ENCODE results near the gene LRRC8E.
A peak's percentile ranks its signal among the peaks of the same experiment; 100 is the strongest.

The LRRC8E gene

GRCh38 chr19:7895565-7895964 is 7.3 kb downstream of the LRRC8E start:
- Histone ChIP-seq H3K4me1 (ENCODE audit: control insufficient read depth, insufficient read depth, low read length, poor library complexity, severe bottlenecking) (no peaks in the 10 kb centered on the region), H3K36me3 (ENCODE audit: control insufficient read depth, insufficient read depth, low read length) (no peaks in the 10 kb centered on the region), H3K9me3 (ENCODE audit: control insufficient read depth, low read length) (no peaks in the 10 kb centered on the region), H3K4me3 (ENCODE audit: extremely low read depth, insufficient read depth, low read length, poor library complexity, severe bottlenecking) (no peak overlapping the region), H3K27ac (ENCODE audit: low read depth, low read length, severe bottlenecking) (no peak overlapping the region)
- WGBS, 2 experiments (ENCODE audit: insufficient coverage in 2 of 2), result 94 to 96% methylated on average over 13 of the region's 13 CpGs

GRCh38 chr19:7897292-7897691 is 9.0 kb downstream of the LRRC8E start:
- no peaks in the 10 kb centered on the region for H3K36me3 ChIP-seq (ENCODE audit: control insufficient read depth, insufficient read depth, low read length)
- 90 to 93% methylated on average over 6 to 7 of the region's 11 CpGs for WGBS, 2 experiments (ENCODE audit: insufficient coverage in 2 of 2)
- no peak overlapping the region for H3K27ac ChIP-seq (ENCODE audit: low read depth, low read length, severe bottlenecking)
- H3K4me3 ChIP-seq (ENCODE audit: extremely low read depth, insufficient read depth, low read length, poor library complexity, severe bottlenecking), result no peak overlapping the region
- H3K9me3 ChIP-seq (ENCODE audit: control insufficient read depth, low read length), result no peaks in the 10 kb centered on the region
- H3K4me1 ChIP-seq (ENCODE audit: control insufficient read depth, insufficient read depth, low read length, poor library complexity, severe bottlenecking), result no peaks in the 10 kb centered on the region

- H3K27ac ChIP-seq (ENCODE audit: low read depth, low read length, severe bottlenecking), result no peak overlapping the region
- H3K4me3 ChIP-seq (ENCODE audit: extremely low read depth, insufficient read depth, low read length, poor library complexity, severe bottlenecking), result no peak overlapping the region
- WGBS, 2 experiments (ENCODE audit: insufficient coverage in 2 of 2), result 96% methylated on average over 14 to 15 of the region's 16 CpGs
- H3K4me1 ChIP-seq (ENCODE audit: control insufficient read depth, insufficient read depth, low read length, poor library complexity, severe bottlenecking), result peaks cover 7% of the 10 kb centered on the region
- no peaks in the 10 kb centered on the region for H3K9me3 ChIP-seq (ENCODE audit: control insufficient read depth, low read length)
- no peaks in the 10 kb centered on the region for H3K36me3 ChIP-seq (ENCODE audit: control insufficient read depth, insufficient read depth, low read length)
Observed at GRCh38 chr19:7898967-7899366, 10.7 kb downstream of the LRRC8E start.

- WGBS, 2 experiments (ENCODE audit: insufficient coverage in 2 of 2), result 94 to 95% methylated on average over 32 to 34 of the region's 34 CpGs
- Histone ChIP-seq H3K36me3 (ENCODE audit: control insufficient read depth, insufficient read depth, low read length) (no peaks in the 10 kb centered on the region), H3K9me3 (ENCODE audit: control insufficient read depth, low read length) (no peaks in the 10 kb centered on the region), H3K4me3 (ENCODE audit: extremely low read depth, insufficient read depth, low read length, poor library complexity, severe bottlenecking) (no peak overlapping the region), H3K27ac (ENCODE audit: low read depth, low read length, severe bottlenecking) (no peak overlapping the region), H3K4me1 (ENCODE audit: control insufficient read depth, insufficient read depth, low read length, poor library complexity, severe bottlenecking) (peaks cover 10% of the 10 kb centered on the region)
Observed at GRCh38 chr19:7899751-7900378, 11.6 kb downstream of the LRRC8E start.

- Histone ChIP-seq H3K36me3 (ENCODE audit: control insufficient read depth, insufficient read depth, low read length) (no peaks in the 10 kb centered on the region), H3K27ac (ENCODE audit: low read depth, low read length, severe bottlenecking) (no peak overlapping the region), H3K4me1 (ENCODE audit: control insufficient read depth, insufficient read depth, low read length, poor library complexity, severe bottlenecking) (peaks cover 15% of the 10 kb centered on the region), H3K9me3 (ENCODE audit: control insufficient read depth, low read length) (no peaks in the 10 kb centered on the region), H3K4me3 (ENCODE audit: extremely low read depth, insufficient read depth, low read length, poor library complexity, severe bottlenecking) (no peak overlapping the region)
- 89 to 91% methylated on average over 17 to 21 of the region's 21 CpGs for WGBS, 2 experiments (ENCODE audit: insufficient coverage in 2 of 2)
Observed at GRCh38 chr19:7900401-7900870, 12.1 kb downstream of the LRRC8E start.

GRCh38 chr19:7900931-7901330 is 12.6 kb downstream of the LRRC8E start:
- no peak overlapping the region for H3K27ac ChIP-seq (ENCODE audit: low read depth, low read length, severe bottlenecking)
- 100% methylated on average over 1 of the region's 3 CpGs for WGBS, 2 experiments (ENCODE audit: insufficient coverage in 2 of 2)
- peaks cover 15% of the 10 kb centered on the region for H3K4me1 ChIP-seq (ENCODE audit: control insufficient read depth, insufficient read depth, low read length, poor library complexity, severe bottlenecking)
- H3K36me3 ChIP-seq (ENCODE audit: control insufficient read depth, insufficient read depth, low read length), result peaks cover 3% of the 10 kb centered on the region
- H3K4me3 ChIP-seq (ENCODE audit: extremely low read depth, insufficient read depth, low read length, poor library complexity, severe bottlenecking), result no peak overlapping the region
- H3K9me3 ChIP-seq (ENCODE audit: control insufficient read depth, low read length), result no peaks in the 10 kb centered on the region

- Histone ChIP-seq H3K27ac (ENCODE audit: low read depth, low read length, severe bottlenecking) (no peak overlapping the region), H3K4me3 (ENCODE audit: extremely low read depth, insufficient read depth, low read length, poor library complexity, severe bottlenecking) (no peak overlapping the region), H3K9me3 (ENCODE audit: control insufficient read depth, low read length) (no peaks in the 10 kb centered on the region), H3K4me1 (ENCODE audit: control insufficient read depth, insufficient read depth, low read length, poor library complexity, severe bottlenecking) (peaks cover 15% of the 10 kb centered on the region), H3K36me3 (ENCODE audit: control insufficient read depth, insufficient read depth, low read length) (peaks cover 7% of the 10 kb centered on the region)
- WGBS, 2 experiments (ENCODE audit: insufficient coverage in 2 of 2), result 84 to 96% methylated on average over 5 to 6 of the region's 7 CpGs
Observed at GRCh38 chr19:7901337-7901736, 13.0 kb downstream of the LRRC8E start.

- 60 to 75% methylated on average over 17 to 18 of the region's 20 CpGs for WGBS, 2 experiments (ENCODE audit: insufficient coverage in 2 of 2)
- peak overlapping the region; percentile 61 for H3K4me3 ChIP-seq (ENCODE audit: extremely low read depth, insufficient read depth, low read length, poor library complexity, severe bottlenecking)
- peaks cover 8% of the 10 kb centered on the region for H3K36me3 ChIP-seq (ENCODE audit: control insufficient read depth, insufficient read depth, low read length)
- H3K27ac ChIP-seq (ENCODE audit: low read depth, low read length, severe bottlenecking), result peak overlapping the region; percentile 64
- no peaks in the 10 kb centered on the region for H3K9me3 ChIP-seq (ENCODE audit: control insufficient read depth, low read length)
- peaks cover 15% of the 10 kb centered on the region for H3K4me1 ChIP-seq (ENCODE audit: control insufficient read depth, insufficient read depth, low read length, poor library complexity, severe bottlenecking)
Observed at GRCh38 chr19:7902796-7903243, 14.5 kb downstream of the LRRC8E start.

- H3K9me3 ChIP-seq (ENCODE audit: control insufficient read depth, low read length), result no peaks in the 10 kb centered on the region
- WGBS, 2 experiments (ENCODE audit: insufficient coverage in 2 of 2), result 0 to 1% methylated on average over 72 to 75 of the region's 89 CpGs
- peaks cover 8% of the 10 kb centered on the region for H3K36me3 ChIP-seq (ENCODE audit: control insufficient read depth, insufficient read depth, low read length)
- H3K4me1 ChIP-seq (ENCODE audit: control insufficient read depth, insufficient read depth, low read length, poor library complexity, severe bottlenecking), result peaks cover 15% of the 10 kb centered on the region
- peak within 1 kb of the TSS; percentile 70 for H3K4me3 ChIP-seq (ENCODE audit: extremely low read depth, insufficient read depth, low read length, poor library complexity, severe bottlenecking)
- H3K27ac ChIP-seq (ENCODE audit: low read depth, low read length, severe bottlenecking), result peak within 1 kb of the TSS; percentile 66
Observed at GRCh38 chr19:7903244-7904073, 15.1 kb downstream of the LRRC8E start, which contains the start of gene MAP2K7. Gene MAP2K7 (plus strand): TSS chr19:7903877. CDS start chr19:7903945, 68 bp downstream.

- no peaks in the 10 kb centered on the region for H3K9me3 ChIP-seq (ENCODE audit: control insufficient read depth, low read length)
- whole genome bisulfite sequencing, 2 experiments (ENCODE audit: insufficient coverage in 2 of 2), result 21 to 26% methylated on average over 29 to 34 of the region's 68 CpGs
- peak overlapping the region; percentile 70 for H3K4me3 ChIP-seq (ENCODE audit: extremely low read depth, insufficient read depth, low read length, poor library complexity, severe bottlenecking)
- H3K4me1 ChIP-seq (ENCODE audit: control insufficient read depth, insufficient read depth, low read length, poor library complexity, severe bottlenecking), result peaks cover 15% of the 10 kb centered on the region
- H3K27ac ChIP-seq (ENCODE audit: low read depth, low read length, severe bottlenecking), result peak overlapping the region; percentile 66
- H3K36me3 ChIP-seq (ENCODE audit: control insufficient read depth, insufficient read depth, low read length), result peaks cover 8% of the 10 kb centered on the region
Observed at GRCh38 chr19:7904074-7905020, 16.0 kb downstream of the LRRC8E start.
